ENCODE data around the gene WDFY3. TPM values are rescaled to one million over a fixed set of nuclear protein-coding genes. Genes with fewer than 3 reads are reported as not detected.

Gene WDFY3
- polyA plus RNA-seq, 2 of the 4 experiments (the other 2 are of a cell fraction), result 6.6 to 25.1 TPM

DNA sequence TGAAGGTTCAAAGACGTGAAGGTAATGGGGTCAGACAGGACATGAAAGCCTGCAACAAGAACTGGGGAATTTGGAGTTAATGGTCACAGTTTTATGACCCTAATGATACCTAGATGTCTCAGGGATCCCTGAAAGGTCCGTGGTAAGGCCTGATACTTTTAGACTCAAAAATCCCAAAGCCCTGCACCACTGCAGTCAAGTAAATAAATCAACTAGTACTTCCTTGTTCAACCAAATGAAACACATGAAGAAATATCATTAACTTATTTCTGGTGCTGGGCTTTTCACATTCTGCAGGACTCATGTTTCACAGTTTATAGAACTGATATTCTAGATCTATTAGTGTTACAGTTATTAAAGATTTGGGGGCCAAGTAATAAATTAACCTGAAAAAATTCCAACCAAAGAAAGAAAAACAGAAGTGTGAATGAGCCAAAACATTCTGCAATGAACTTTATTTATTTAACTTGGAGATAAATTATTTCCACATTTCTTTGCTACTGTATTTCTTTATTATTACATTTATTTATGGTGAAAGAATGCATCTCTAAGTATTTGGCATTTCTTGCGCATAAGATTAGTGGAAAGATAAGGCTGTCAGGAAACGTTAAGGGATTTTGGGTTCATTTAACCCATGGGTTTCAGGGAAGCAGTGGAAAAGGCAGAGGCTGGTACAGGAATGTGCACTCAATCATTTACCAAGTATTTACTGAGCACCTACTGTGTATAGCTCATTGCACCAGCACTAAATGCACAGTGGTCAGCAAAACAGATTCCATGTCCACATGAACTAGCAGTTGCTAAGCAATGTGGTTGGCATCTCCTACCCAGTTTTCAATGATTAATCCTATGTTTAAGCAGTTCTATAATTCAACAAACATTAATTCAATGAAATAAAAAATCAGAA lies 8.7 kb downstream of the WDFY3 start:
- ATAC-seq (peak; percentile 62 to 81; a peak in 4 of 6 replicates), FAIRE-seq (peak; percentile 28), DNase-seq (ENCODE audit: low read depth in 1 of 2, low spot score in 1 of 2) (peak in 1 of 2 experiments; percentile 44)
- TF ChIP-seq EHF (CRISPR knock-in tag; IDR thresholded peaks at IDR 0.05) (no peak), GATA3 (IDR thresholded peaks at IDR 0.05; ENCODE audit: borderline replicate concordance) (peak; percentile 30; the same call in 1 of the 2 replicates), MAFK (IDR thresholded peaks at IDR 0.05; ENCODE audit: partially characterized antibody) (peak; percentile 63)
- 48% methylated on average over 4 of the region's 4 CpGs for WGBS (ENCODE audit: missing lambda C conversion rate)
- Histone ChIP-seq H3K4me2 (peak overlapping the region; percentile 61), H3K27ac (peak overlapping the region; percentile 4 to 56; a peak in 3 of 6 replicates), H3K4me3 (no peak overlapping the region), H3K9me3 (no peaks in the 10 kb centered on the region), H3K4me1 (peaks cover 56% of the 10 kb centered on the region)
- ChIA-PET POLR2A (no interaction called here), CTCF (interaction anchor here (1.0 to 1.4 kb wide), 2 partner anchors 8 to 14 kb away, joined by 3 to 4 read pairs; no protein-coding TSS in a partner anchor)

DNA sequence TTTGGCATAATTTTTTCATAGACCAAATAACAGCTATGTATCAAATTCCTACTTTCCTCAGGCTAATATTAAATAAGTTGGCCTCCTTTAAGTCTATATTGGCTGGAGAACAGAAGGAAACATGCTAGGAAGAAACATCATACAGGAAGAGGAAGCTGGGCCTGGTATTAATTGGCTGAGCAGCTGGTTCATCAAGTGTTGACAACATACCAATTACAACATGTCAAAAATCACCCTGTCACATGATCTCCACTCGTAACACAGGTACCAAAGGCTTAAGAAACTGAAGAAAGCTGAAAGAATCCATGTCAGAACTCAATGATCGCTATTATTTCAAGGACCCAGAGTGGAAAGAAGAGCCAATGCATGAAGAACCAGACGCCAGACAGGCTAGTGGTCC lies 10.5 kb downstream of the WDFY3 start:
- 82% methylated on average over 3 of the region's 3 CpGs for WGBS (ENCODE audit: missing lambda C conversion rate)
- ChIA-PET CTCF (interaction anchor here (0.9 kb wide), 1 partner anchor 206 kb away, joined by 3 read pairs; no protein-coding TSS in a partner anchor), POLR2A (no interaction called here)
- Histone ChIP-seq H3K4me3 (no peak overlapping the region), H3K4me1 (peaks cover 66% of the 10 kb centered on the region), H3K9me3 (no peaks in the 10 kb centered on the region), H3K4me2 (no peak overlapping the region), H3K27ac (0 out of 6 replicates have a peak overlapping the region, but pooled peaks of 1 of the 2 experiments have one; percentile 16)
- no peak for TF ChIP-seq RNF2 (IDR thresholded peaks at IDR 0.05; ENCODE audit: borderline replicate concordance, low read depth)
- no peak for TF ChIP-seq SREBF2 (IDR thresholded peaks at IDR 0.05)
- TF ChIP-seq, protein P1, sequence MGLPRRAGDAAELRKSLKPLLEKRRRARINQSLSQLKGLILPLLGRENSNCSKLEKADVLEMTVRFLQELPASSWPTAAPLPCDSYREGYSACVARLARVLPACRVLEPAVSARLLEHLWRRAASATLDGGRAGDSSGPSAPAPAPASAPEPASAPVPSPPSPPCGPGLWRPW (IDR thresholded peaks at IDR 0.05), result no peak
- TF ChIP-seq CHD2 (IDR thresholded peaks at IDR 0.05; ENCODE audit: low read length, partially characterized antibody), result no peak
- TF ChIP-seq NFE2L2 (conservative IDR thresholded peaks at IDR 0.05; ENCODE audit: low read length), result no peak
- TF ChIP-seq BHLHE40 (IDR thresholded peaks at IDR 0.05; ENCODE audit: low read depth, low read length), result no peak
- TF ChIP-seq REST (IDR thresholded peaks at IDR 0.05), result no peak
- no peak for DNase-seq (ENCODE audit: low read depth in 1 of 2, low spot score in 1 of 2)
- ATAC-seq, result no peak
- FAIRE-seq, result no peak

- CTCF ChIA-PET, result interaction anchor here (1.0 kb wide), 1 partner anchor 16 kb away, joined by 3 read pairs; no protein-coding TSS in a partner anchor
- Histone ChIP-seq H3K27ac (no peak overlapping the region), H3K4me3 (no peak overlapping the region), H3K4me2 (no peak overlapping the region), H3K9me3 (no peaks in the 10 kb centered on the region), H3K4me1 (peaks cover 68% of the 10 kb centered on the region)
- POLR2A ChIA-PET, result no interaction called here
- ATAC-seq (no peak), DNase-seq (ENCODE audit: low read depth in 1 of 2, low spot score in 1 of 2) (no peak), FAIRE-seq (no peak)
- TF ChIP-seq RFX5 (IDR thresholded peaks at IDR 0.05), result no peak
- no peak for TF ChIP-seq GATA3 (IDR thresholded peaks at IDR 0.05; ENCODE audit: borderline replicate concordance)
- no peak for TF ChIP-seq BHLHE40 (IDR thresholded peaks at IDR 0.05; ENCODE audit: low read depth, low read length)
- TF ChIP-seq KDM5A (IDR thresholded peaks at IDR 0.05), result no peak
- TF ChIP-seq EHF (CRISPR knock-in tag; IDR thresholded peaks at IDR 0.05), result no peak
- TF ChIP-seq FOXS1 (CRISPR knock-in tag; IDR thresholded peaks at IDR 0.05), result no peak
- no peak for TF ChIP-seq MYC (IDR thresholded peaks at IDR 0.05; ENCODE audit: borderline replicate concordance, low read length)
- no peak for TF ChIP-seq FOSB (CRISPR knock-in tag; IDR thresholded peaks at IDR 0.05)
- TF ChIP-seq, protein P2, sequence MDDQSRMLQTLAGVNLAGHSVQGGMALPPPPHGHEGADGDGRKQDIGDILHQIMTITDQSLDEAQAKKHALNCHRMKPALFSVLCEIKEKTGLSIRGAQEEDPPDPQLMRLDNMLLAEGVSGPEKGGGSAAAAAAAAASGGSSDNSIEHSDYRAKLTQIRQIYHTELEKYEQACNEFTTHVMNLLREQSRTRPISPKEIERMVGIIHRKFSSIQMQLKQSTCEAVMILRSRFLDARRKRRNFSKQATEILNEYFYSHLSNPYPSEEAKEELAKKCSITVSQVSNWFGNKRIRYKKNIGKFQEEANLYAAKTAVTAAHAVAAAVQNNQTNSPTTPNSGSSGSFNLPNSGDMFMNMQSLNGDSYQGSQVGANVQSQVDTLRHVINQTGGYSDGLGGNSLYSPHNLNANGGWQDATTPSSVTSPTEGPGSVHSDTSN (IDR thresholded peaks at IDR 0.05), result no peak
- TF ChIP-seq EP300 (IDR thresholded peaks at IDR 0.05), result no peak
- no peak for TF ChIP-seq CTCF (IDR thresholded peaks at IDR 0.05)
- TF ChIP-seq NPAS2 (CRISPR knock-in tag; IDR thresholded peaks at IDR 0.05; ENCODE audit: borderline replicate concordance), result no peak
- TF ChIP-seq HOXB5 (CRISPR knock-in tag; IDR thresholded peaks at IDR 0.05), result no peak
- no peak for TF ChIP-seq CEBPB (IDR thresholded peaks at IDR 0.05)
- TF ChIP-seq RNF2 (IDR thresholded peaks at IDR 0.05; ENCODE audit: borderline replicate concordance, low read depth), result no peak
- no peak for TF ChIP-seq HEYL (CRISPR knock-in tag; IDR thresholded peaks at IDR 0.05)
- TF ChIP-seq HDAC2 (IDR thresholded peaks at IDR 0.05), result no peak
- WGBS (ENCODE audit: missing lambda C conversion rate), result 89% methylated on average over 6 of the region's 6 CpGs
Observed at GRCh38 chr4:84954982-84955567, 11.4 kb downstream of the WDFY3 start.
